ENCODE results near the gene RAI2.

RAI2 gene

GRCh38 chrX:17859609-17860178 lies 1.4 kb downstream of the RAI2 start:
- H3K4me2 ChIP-seq (ENCODE audit: low read length), result no peak overlapping the region
- no peak overlapping the region for H2AFZ ChIP-seq (ENCODE audit: low read depth, low read length)

GRCh38 chrX:17854531-17854930 lies 6.6 kb downstream of the RAI2 start:
- no peaks in the 10 kb centered on the region for H3K27me3 ChIP-seq (ENCODE audit: low read depth, low read length)

More at GRCh38 chrX:17859609-17860178, 1.4 kb downstream of the RAI2 start:
- H3K36me3 ChIP-seq (replicated peaks; ENCODE audit: low read depth, low read length), result no peaks in the 10 kb centered on the region
- no peak overlapping the region for H3K4me3 ChIP-seq (ENCODE audit: low read length)
- no peaks in the 10 kb centered on the region for H3K79me2 ChIP-seq (ENCODE audit: low read length)
- no peaks in the 10 kb centered on the region for H3K4me1 ChIP-seq (ENCODE audit: low read length)
- H3K9ac ChIP-seq (ENCODE audit: low read length), result no peak overlapping the region
- no peak overlapping the region for H3K27ac ChIP-seq (ENCODE audit: low read length)
- no peaks in the 10 kb centered on the region for H4K20me1 ChIP-seq (ENCODE audit: insufficient read depth, low read length)
- H3K27me3 ChIP-seq (ENCODE audit: low read depth, low read length), result no peaks in the 10 kb centered on the region
- TF ChIP-seq EZH2phosphoT487 (IDR thresholded peaks at IDR 0.05; ENCODE audit: low read depth) (no peak), CTCF (IDR thresholded peaks at IDR 0.05; ENCODE audit: low read depth, low read length) (no peak)
- no peaks in the 10 kb centered on the region for H3K9me3 ChIP-seq (ENCODE audit: insufficient read depth, low read length)

GRCh38 chrX:17854069-17854468 lies 7.0 kb downstream of the RAI2 start:
- no peak overlapping the region for H3K9ac ChIP-seq (ENCODE audit: low read length)
- H4K20me1 ChIP-seq (ENCODE audit: insufficient read depth, low read length), result no peaks in the 10 kb centered on the region
- H3K79me2 ChIP-seq (ENCODE audit: low read length), result no peaks in the 10 kb centered on the region
- H3K4me2 ChIP-seq (ENCODE audit: low read length), result no peak overlapping the region
- H3K4me3 ChIP-seq (ENCODE audit: low read length), result no peak overlapping the region
- no peak overlapping the region for H2AFZ ChIP-seq (ENCODE audit: low read depth, low read length)
- H3K36me3 ChIP-seq (replicated peaks; ENCODE audit: low read depth, low read length), result no peaks in the 10 kb centered on the region
- TF ChIP-seq EZH2phosphoT487 (IDR thresholded peaks at IDR 0.05; ENCODE audit: low read depth) (no peak), CTCF (IDR thresholded peaks at IDR 0.05; ENCODE audit: low read depth, low read length) (no peak)
- no peaks in the 10 kb centered on the region for H3K9me3 ChIP-seq (ENCODE audit: insufficient read depth, low read length)
- no peak overlapping the region for H3K27ac ChIP-seq (ENCODE audit: low read length)
- H3K4me1 ChIP-seq (ENCODE audit: low read length), result no peaks in the 10 kb centered on the region
- H3K27me3 ChIP-seq (ENCODE audit: low read depth, low read length), result no peaks in the 10 kb centered on the region

More at GRCh38 chrX:17854531-17854930, 6.6 kb downstream of the RAI2 start:
- TF ChIP-seq EZH2phosphoT487 (IDR thresholded peaks at IDR 0.05; ENCODE audit: low read depth), result no peak
- no peak for TF ChIP-seq CTCF (IDR thresholded peaks at IDR 0.05; ENCODE audit: low read depth, low read length)
- Histone ChIP-seq H3K4me3 (ENCODE audit: low read length) (no peak overlapping the region), H2AFZ (ENCODE audit: low read depth, low read length) (no peak overlapping the region), H3K4me2 (ENCODE audit: low read length) (no peak overlapping the region), H3K9ac (ENCODE audit: low read length) (no peak overlapping the region), H3K4me1 (ENCODE audit: low read length) (no peaks in the 10 kb centered on the region), H3K9me3 (ENCODE audit: insufficient read depth, low read length) (no peaks in the 10 kb centered on the region), H4K20me1 (ENCODE audit: insufficient read depth, low read length) (no peaks in the 10 kb centered on the region), H3K27ac (ENCODE audit: low read length) (no peak overlapping the region), H3K36me3 (replicated peaks; ENCODE audit: low read depth, low read length) (no peaks in the 10 kb centered on the region), H3K79me2 (ENCODE audit: low read length) (no peaks in the 10 kb centered on the region)

GRCh38 chrX:17851874-17852273 lies 9.2 kb downstream of the RAI2 start:
- Histone ChIP-seq H3K36me3 (replicated peaks; ENCODE audit: low read depth, low read length) (no peaks in the 10 kb centered on the region), H3K79me2 (ENCODE audit: low read length) (no peaks in the 10 kb centered on the region), H4K20me1 (ENCODE audit: insufficient read depth, low read length) (no peaks in the 10 kb centered on the region), H3K27me3 (ENCODE audit: low read depth, low read length) (no peaks in the 10 kb centered on the region), H3K27ac (ENCODE audit: low read length) (no peak overlapping the region), H3K4me3 (ENCODE audit: low read length) (no peak overlapping the region), H3K9me3 (ENCODE audit: insufficient read depth, low read length) (no peaks in the 10 kb centered on the region), H2AFZ (ENCODE audit: low read depth, low read length) (no peak overlapping the region), H3K9ac (ENCODE audit: low read length) (no peak overlapping the region), H3K4me2 (ENCODE audit: low read length) (no peak overlapping the region), H3K4me1 (ENCODE audit: low read length) (no peaks in the 10 kb centered on the region)
- no peak for TF ChIP-seq CTCF (IDR thresholded peaks at IDR 0.05; ENCODE audit: low read depth, low read length)
- TF ChIP-seq EZH2phosphoT487 (IDR thresholded peaks at IDR 0.05; ENCODE audit: low read depth), result no peak
